ENCODE data around the gene KCNIP4. TPM values are rescaled to one million over a fixed set of nuclear protein-coding genes. Genes with fewer than 3 reads are reported as not detected.

Gene KCNIP4
- total and polyA plus RNA-seq, 9 of the 15 experiments (the other 6 are each of a cell fraction or from before 2014, with no cell fraction given): 0.25 to 0.41 TPM; not detected in 7

DNA sequence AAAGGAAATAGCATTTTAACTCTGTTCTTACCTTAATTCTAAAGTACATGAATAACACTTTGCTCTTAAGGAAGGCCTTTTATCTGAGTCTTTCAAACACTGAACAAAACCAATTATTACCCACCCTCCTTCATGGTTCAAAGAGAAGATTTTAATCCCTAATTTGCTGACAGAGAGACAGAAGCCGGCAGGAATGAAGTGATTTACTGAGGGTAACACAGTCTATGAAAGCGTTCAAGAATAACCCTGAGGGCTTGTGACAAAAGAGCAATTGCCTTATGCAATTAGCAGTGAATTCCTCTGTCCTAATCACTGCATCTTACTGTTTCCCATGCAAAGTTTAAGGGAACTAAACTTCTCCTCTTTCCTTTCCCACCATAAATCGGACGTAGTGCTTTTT, 1104.3 kb downstream of the KCNIP4 start:
- Histone ChIP-seq H3K27ac (ENCODE audit: extremely low read depth, low read depth, low read length) (no peak overlapping the region), H3K4me3 (no peak overlapping the region), H3K9me1 (ENCODE audit: control insufficient read depth, insufficient read depth, low read length) (no peaks in the 10 kb centered on the region), H2AFZ (ENCODE audit: low read depth, low read length) (no peak overlapping the region), H3K9ac (ENCODE audit: insufficient read depth in 1 of 2, low read depth in 2 of 2, low read length in 2 of 2) (no peak overlapping the region), H4K20me1 (replicated peaks; ENCODE audit: control insufficient read depth, insufficient read depth, low read length) (no peaks in the 10 kb centered on the region), H3K4me1 (replicated peaks in 1 of 2; ENCODE audit: control insufficient read depth in 2 of 2, insufficient read depth in 2 of 2, low read length in 2 of 2) (no peaks in the 10 kb centered on the region), H3K27me3 (ENCODE audit: control insufficient read depth in 2 of 2, insufficient read depth in 2 of 2, low read length in 2 of 2) (no peaks in the 10 kb centered on the region), H3K4me2 (ENCODE audit: insufficient read depth, low read length) (no peak overlapping the region), H3K9me3 (replicated peaks; ENCODE audit: control insufficient read depth, insufficient read depth, low read depth, low read length) (0 out of 2 replicates have a peak, but pooled peaks cover 1% of the 10 kb centered on the region), H3K36me3 (ENCODE audit: control insufficient read depth, insufficient read depth, low read length) (no peaks in the 10 kb centered on the region), H3K79me2 (ENCODE audit: control insufficient read depth, insufficient read depth, low read length) (no peaks in the 10 kb centered on the region)
- DNase-seq (ENCODE audit: extremely low read depth in 1 of 4, low spot score in 3 of 4): no peak
- no peak for FAIRE-seq
- ATAC-seq: no peak
- in situ Hi-C loops (cut with MboI) (no loop called here), intact Hi-C loops (cut with micrococcal nuclease) (no loop called here)
- TF ChIP-seq YBX1 (IDR thresholded peaks at IDR 0.05): no peak
- TF ChIP-seq MYBL2 (IDR thresholded peaks at IDR 0.05; ENCODE audit: low read depth): no peak
- no peak for TF ChIP-seq MYBL2 (CRISPR knock-in tag; IDR thresholded peaks at IDR 0.05; ENCODE audit: borderline replicate concordance)
- TF ChIP-seq PPARD (CRISPR knock-in tag; IDR thresholded peaks at IDR 0.05): no peak
- no TSS peak for BruUV-seq (replicated peaks)
- WGBS (ENCODE audit: insufficient coverage, low coverage, missing lambda C conversion rate): 4% methylated on average over 4 of the region's 4 CpGs
- ChIA-PET CTCF (ENCODE audit: low intra/inter-chr PET ratio) (no interaction called here), POLR2A (no interaction called here)

DNA sequence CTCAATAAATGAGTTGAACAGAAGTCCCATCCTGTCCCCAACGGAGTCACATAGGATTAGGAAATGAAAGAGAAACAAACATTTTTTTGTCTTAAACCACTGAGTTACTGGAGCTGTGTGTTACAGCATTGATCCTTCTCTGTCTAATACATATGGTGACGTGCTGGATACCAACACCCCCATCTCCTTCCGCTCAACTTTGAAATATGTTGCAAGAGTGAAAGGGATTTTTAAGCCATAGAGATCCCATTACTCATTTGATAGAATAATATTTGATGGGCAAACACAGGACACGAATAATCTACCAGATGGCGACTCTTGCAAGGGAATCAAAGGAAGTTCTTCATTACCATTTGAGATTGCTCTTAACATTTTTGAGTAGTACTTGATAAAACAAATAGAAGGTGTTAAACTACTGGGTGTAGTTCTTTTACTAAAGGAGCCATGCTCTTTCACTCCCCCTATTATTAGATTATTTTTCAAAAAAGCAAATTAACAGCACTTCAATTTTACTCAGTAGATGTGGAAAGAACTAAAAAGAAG, 1107.9 kb downstream of the KCNIP4 start:
- 0% methylated on average over 5 of the region's 5 CpGs for WGBS (ENCODE audit: insufficient coverage, low coverage, missing lambda C conversion rate)
- intact Hi-C loops (cut with micrococcal nuclease) (no loop called here), in situ Hi-C loops (cut with MboI) (no loop called here)
- H3K79me2 ChIP-seq (ENCODE audit: control insufficient read depth, insufficient read depth, low read length): no peaks in the 10 kb centered on the region
- BruUV-seq (replicated peaks): no TSS peak
- H3K9me1 ChIP-seq (ENCODE audit: control insufficient read depth, insufficient read depth, low read length): no peaks in the 10 kb centered on the region
- ChIA-PET CTCF (ENCODE audit: low intra/inter-chr PET ratio) (no interaction called here), POLR2A (no interaction called here)
- H3K27me3 ChIP-seq (ENCODE audit: control insufficient read depth in 2 of 2, insufficient read depth in 2 of 2, low read length in 2 of 2): no peaks in the 10 kb centered on the region
- FAIRE-seq (no peak), DNase-seq (ENCODE audit: extremely low read depth in 1 of 4, low spot score in 3 of 4) (no peak), ATAC-seq (no peak)
- H3K36me3 ChIP-seq (ENCODE audit: control insufficient read depth, insufficient read depth, low read length): no peaks in the 10 kb centered on the region
- no peak overlapping the region for H3K9ac ChIP-seq (ENCODE audit: insufficient read depth in 1 of 2, low read depth in 2 of 2, low read length in 2 of 2)
- no peaks in the 10 kb centered on the region for H3K4me1 ChIP-seq (replicated peaks in 1 of 2; ENCODE audit: control insufficient read depth in 2 of 2, insufficient read depth in 2 of 2, low read length in 2 of 2)
- no peak overlapping the region for H3K4me2 ChIP-seq (ENCODE audit: insufficient read depth, low read length)
- H4K20me1 ChIP-seq (replicated peaks; ENCODE audit: control insufficient read depth, insufficient read depth, low read length): no peaks in the 10 kb centered on the region
- H3K4me3 ChIP-seq: no peak overlapping the region
- H2AFZ ChIP-seq (ENCODE audit: low read depth, low read length): no peak overlapping the region
- 0 out of 2 replicates have a peak, but pooled peaks cover 1% of the 10 kb centered on the region for H3K9me3 ChIP-seq (replicated peaks; ENCODE audit: control insufficient read depth, insufficient read depth, low read depth, low read length)
- no peak overlapping the region for H3K27ac ChIP-seq (ENCODE audit: extremely low read depth, low read depth, low read length)
- TF ChIP-seq, protein P1, sequence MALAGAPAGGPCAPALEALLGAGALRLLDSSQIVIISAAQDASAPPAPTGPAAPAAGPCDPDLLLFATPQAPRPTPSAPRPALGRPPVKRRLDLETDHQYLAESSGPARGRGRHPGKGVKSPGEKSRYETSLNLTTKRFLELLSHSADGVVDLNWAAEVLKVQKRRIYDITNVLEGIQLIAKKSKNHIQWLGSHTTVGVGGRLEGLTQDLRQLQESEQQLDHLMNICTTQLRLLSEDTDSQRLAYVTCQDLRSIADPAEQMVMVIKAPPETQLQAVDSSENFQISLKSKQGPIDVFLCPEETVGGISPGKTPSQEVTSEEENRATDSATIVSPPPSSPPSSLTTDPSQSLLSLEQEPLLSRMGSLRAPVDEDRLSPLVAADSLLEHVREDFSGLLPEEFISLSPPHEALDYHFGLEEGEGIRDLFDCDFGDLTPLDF (CRISPR knock-in tag; IDR thresholded peaks at IDR 0.05): no peak
- TF ChIP-seq BRF1 (IDR thresholded peaks at IDR 0.05; ENCODE audit: borderline replicate concordance, extremely low read depth, insufficient read length): no peak
- no peak for TF ChIP-seq FOSL1 (tag; conservative IDR thresholded peaks at IDR 0.05)
- TF ChIP-seq ZNF324 (CRISPR knock-in tag; IDR thresholded peaks at IDR 0.05): no peak
- TF ChIP-seq SRF (CRISPR knock-in tag; IDR thresholded peaks at IDR 0.05): no peak
- TF ChIP-seq NFIC (IDR thresholded peaks at IDR 0.05): no peak
- no peak for TF ChIP-seq DACH1 (IDR thresholded peaks at IDR 0.05; ENCODE audit: partially characterized antibody)
- no peak for TF ChIP-seq MED1 (CRISPR knock-in tag; IDR thresholded peaks at IDR 0.05; ENCODE audit: borderline replicate concordance)
- TF ChIP-seq ZNF766 (CRISPR knock-in tag; conservative IDR thresholded peaks at IDR 0.05): no peak
- TF ChIP-seq MTA3 (IDR thresholded peaks at IDR 0.05; ENCODE audit: borderline replicate concordance): no peak
- no peak for TF ChIP-seq HDGF (IDR thresholded peaks at IDR 0.05)
- no peak for TF ChIP-seq BHLHE40 (IDR thresholded peaks at IDR 0.05; ENCODE audit: low read length)
